C4-2B (cell line): Measurements from ENCODE around the gene AVPR1A.

Experiments
- CTCF ChIP-seq: fragments of 450-650 bp; conservative IDR thresholded peaks from 2 replicates; pipeline ENCODE4 v1.5.1; 2017; ENCODE audit warnings: mild to moderate bottlenecking
- ZFX ChIP-seq: fragments of 450-650 bp; IDR thresholded peaks from 2 replicates; pipeline ENCODE4 v1.6.1; 2017

- TF ChIP-seq CTCF (no peak), ZFX (no peak)
These were observed 6.4 kb downstream of the AVPR1A start for GRCh38 chr12:63144556-63144955.
